Kidney (tissue), 14 donors: ENCODE results near the gene PRKN. TPM values are rescaled to one million over a fixed set of nuclear protein-coding genes. Genes with fewer than 3 reads are reported as not detected.

Experiments
- DNase-seq, 5 donors: peaks; one replicate each; pipeline ENCODE4 v3.0.0-alpha.2; 2013 to 2020
- FAIRE-seq: peaks from 2 replicates; lab custom pipeline; 2012; peaks lifted over from hg19 to GRCh38; lab: Jason Lieb, UNC
- H3K27ac ChIP-seq, 2 donors: one replicate each; pipeline ENCODE4 v1.7.0; 2013; ENCODE audit warnings: low read depth in 2 of 2, low read length in 2 of 2, inconsistent platforms in 1 of 2
- H3K27me3 ChIP-seq: one replicate; pipeline ENCODE4 v1.7.1; 2013; ENCODE audit warnings: low read length, inconsistent platforms; ENCODE audit not compliant: control insufficient read depth, insufficient read depth
- H3K36me3 ChIP-seq, 3 donors: one replicate each; pipeline versions ENCODE4 v1.7.0 to v1.7.1; 2013; ENCODE audit warnings: low read length in 3 of 3, control low read depth in 1 of 3, inconsistent platforms in 1 of 3; ENCODE audit not compliant: insufficient read depth in 3 of 3, control insufficient read depth in 2 of 3
- H3K4me1 ChIP-seq, 3 donors: one replicate each; pipeline versions ENCODE4 v1.7.0 to v1.7.1; 2013; ENCODE audit warnings: low read length in 3 of 3, inconsistent platforms in 1 of 3, low read depth in 1 of 3; ENCODE audit not compliant: control insufficient read depth in 2 of 3, insufficient read depth in 2 of 3
- H3K4me3 ChIP-seq, 3 donors: one replicate each; pipeline versions ENCODE4 v1.7.0 to v1.8.1; 2013; ENCODE audit warnings: low read length in 3 of 3, control low read depth in 1 of 3, inconsistent platforms in 1 of 3
- H3K9ac ChIP-seq, 3 donors: one replicate each; pipeline versions ENCODE4 v1.7.0 to v1.7.1; 2013; ENCODE audit warnings: low read length in 3 of 3, control low read depth in 1 of 3, inconsistent platforms in 1 of 3
- H3K9me3 ChIP-seq, 3 donors: one replicate each; pipeline versions ENCODE4 v1.7.0 to v1.7.1; 2013; ENCODE audit warnings: low read length in 3 of 3, control low read depth in 1 of 3, inconsistent platforms in 1 of 3; ENCODE audit not compliant: control insufficient read depth in 2 of 3, insufficient read depth in 1 of 3
- intact Hi-C: fragments of 100-400 bp; cut with DNase I; formaldehyde crosslinking; loops from one replicate; pipeline ENCODE4 v1.11.1; 2022
- polyA plus RNA-seq: library from polyadenylated mRNA; stranded (reverse); fragments of 350-450 nt; fragmentation: Illumina TruSeq; extraction: RNeasy Lipid Tissue Mini Kit (QIAGEN cat#74804); gene quantifications from one replicate; pipeline ENCODE4 v1.2.3, GENCODE V29; 2014; ENCODE audit warnings: low read depth, low replicate concordance; ENCODE audit not compliant: insufficient read depth
- total RNA-seq: library from RNA; stranded (reverse); fragmentation: NEBNext Ultra II Directional; extraction: Animal tissue kit (Norgen Biotek cat#: 25700); gene quantifications from one replicate; pipeline ENCODE4 v1.2.1, GENCODE V29; 2021
- TF ChIP-seq, protein P1 (sequence below): IDR thresholded peaks from 3 replicates; pipeline ENCODE4 v1.5.1; 2012; ENCODE audit warnings: mild to moderate bottlenecking, moderate library complexity, borderline replicate concordance; ENCODE audit not compliant: insufficient read depth; ENCODE audit errors: extremely low read depth
- donor health status: control.
- donor health status: control.
- donor health status: control.
- donor health status: control.
- donor health status: control.
- donor health status: DM: yes; HTN: yes; CAD: no.
- donor health status: Normal renal cell carcinoma (clear cell type).

PRKN gene
- total and polyA plus RNA-seq, 2 donors from 2014 or later, result 8.6 to 10.4 TPM

DNA sequence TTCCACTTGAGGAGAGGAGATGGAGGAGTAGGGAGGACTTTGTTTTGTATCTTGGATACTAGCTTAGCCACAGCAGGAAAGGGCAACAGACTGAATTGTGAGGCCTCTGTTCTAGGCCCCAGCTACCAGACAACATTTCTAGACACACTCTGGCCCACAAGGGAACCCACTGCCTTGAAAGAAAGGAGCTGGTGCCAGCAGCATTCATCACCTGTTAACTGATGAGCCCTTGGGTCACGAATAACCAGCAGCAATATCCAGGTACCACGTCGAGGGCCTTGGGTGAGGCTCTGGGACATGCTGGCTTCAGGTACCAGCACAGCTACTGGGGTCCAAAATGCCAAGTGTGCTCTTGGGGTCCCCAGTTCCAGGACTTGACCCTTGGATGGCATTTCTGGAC, 165.5 kb downstream of the PRKN start:
- no peak overlapping the region for H3K4me3 ChIP-seq
- H3K9me3 ChIP-seq, result peaks cover 0 to 9% (median 0%) of the 10 kb centered on the region in 3 donors
- H3K27ac ChIP-seq, result no peak overlapping the region
- intact Hi-C loops, result no loop called here
- FAIRE-seq (no peak), DNase-seq (no peak)
- TF ChIP-seq, protein P1, sequence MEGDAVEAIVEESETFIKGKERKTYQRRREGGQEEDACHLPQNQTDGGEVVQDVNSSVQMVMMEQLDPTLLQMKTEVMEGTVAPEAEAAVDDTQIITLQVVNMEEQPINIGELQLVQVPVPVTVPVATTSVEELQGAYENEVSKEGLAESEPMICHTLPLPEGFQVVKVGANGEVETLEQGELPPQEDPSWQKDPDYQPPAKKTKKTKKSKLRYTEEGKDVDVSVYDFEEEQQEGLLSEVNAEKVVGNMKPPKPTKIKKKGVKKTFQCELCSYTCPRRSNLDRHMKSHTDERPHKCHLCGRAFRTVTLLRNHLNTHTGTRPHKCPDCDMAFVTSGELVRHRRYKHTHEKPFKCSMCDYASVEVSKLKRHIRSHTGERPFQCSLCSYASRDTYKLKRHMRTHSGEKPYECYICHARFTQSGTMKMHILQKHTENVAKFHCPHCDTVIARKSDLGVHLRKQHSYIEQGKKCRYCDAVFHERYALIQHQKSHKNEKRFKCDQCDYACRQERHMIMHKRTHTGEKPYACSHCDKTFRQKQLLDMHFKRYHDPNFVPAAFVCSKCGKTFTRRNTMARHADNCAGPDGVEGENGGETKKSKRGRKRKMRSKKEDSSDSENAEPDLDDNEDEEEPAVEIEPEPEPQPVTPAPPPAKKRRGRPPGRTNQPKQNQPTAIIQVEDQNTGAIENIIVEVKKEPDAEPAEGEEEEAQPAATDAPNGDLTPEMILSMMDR, result no peak
- H3K4me1 ChIP-seq, result no peaks in the 10 kb centered on the region
- H3K27me3 ChIP-seq, result no peaks in the 10 kb centered on the region
- H3K36me3 ChIP-seq, result no peaks in the 10 kb centered on the region
- H3K9ac ChIP-seq, result no peak overlapping the region

GRCh38 chr6:162560891-162561290, 166.7 kb downstream of the PRKN start:
- DNase-seq, result peak in 4 of 5 donors; percentile 40 to 51 (median 46)
- intact Hi-C loops, result no loop called here
- Histone ChIP-seq H3K27ac (no peak overlapping the region), H3K27me3 (no peaks in the 10 kb centered on the region), H3K9me3 (peaks cover 0 to 4% (median 0%) of the 10 kb centered on the region in 3 donors), H3K4me1 (no peaks in the 10 kb centered on the region), H3K9ac (no peak overlapping the region), H3K4me3 (no peak overlapping the region), H3K36me3 (no peaks in the 10 kb centered on the region)
- FAIRE-seq, result no peak
- TF ChIP-seq, protein P1, result no peak

GRCh38 chr6:162554531-162554930, 173.0 kb downstream of the PRKN start:
- intact Hi-C loops, result no loop called here
- Histone ChIP-seq H3K27me3 (no peaks in the 10 kb centered on the region), H3K9ac (no peak overlapping the region), H3K27ac (no peak overlapping the region), H3K4me3 (no peak overlapping the region), H3K9me3 (no peaks in the 10 kb centered on the region), H3K36me3 (no peaks in the 10 kb centered on the region), H3K4me1 (no peaks in the 10 kb centered on the region)
- no peak for DNase-seq
- no peak for FAIRE-seq
- TF ChIP-seq, protein P1, result no peak

GRCh38 chr6:162546905-162547304, 180.7 kb downstream of the PRKN start:
- no peak overlapping the region for H3K4me3 ChIP-seq
- intact Hi-C loops, result no loop called here
- FAIRE-seq (no peak), DNase-seq (no peak)
- no peaks in the 10 kb centered on the region for H3K9me3 ChIP-seq
- no peak overlapping the region for H3K27ac ChIP-seq
- H3K4me1 ChIP-seq, result no peaks in the 10 kb centered on the region
- TF ChIP-seq, protein P1, result no peak
- H3K9ac ChIP-seq, result no peak overlapping the region
- no peaks in the 10 kb centered on the region for H3K36me3 ChIP-seq
- H3K27me3 ChIP-seq, result no peaks in the 10 kb centered on the region
